Activated T-cell treated with anti-CD3 and anti-CD28 coated beads, Interleukin-2, amount 50 U/mL, for 72 hours (primary cell): ENCODE measurements around the gene FBXO41. TPM values are rescaled to one million over a fixed set of nuclear protein-coding genes. Genes with fewer than 3 reads are reported as not detected.

Experiments
- ATAC-seq, 2 donors: fragments of 150-1000 bp; cut with Tn5 transposase; replicated peaks in 1 of 2; 2 replicates each; pipeline ENCODE4 v1.10.0; 2021; ENCODE audit warnings: moderate library complexity in 2 of 2, mild to moderate bottlenecking in 1 of 2
- DNase-seq, 2 donors: peaks; one replicate each; pipeline ENCODE4 v3.0.0; 2021 to 2022; ENCODE audit warnings: mixed read lengths in 1 of 2
- H3K27ac Mint-ChIP-seq: one replicate; pipeline ENCODE4 v1.8.0; 2022; ENCODE audit warnings: mild to moderate bottlenecking, moderate library complexity, mixed read lengths
- H3K27me3 Mint-ChIP-seq: one replicate; pipeline ENCODE4 v1.8.0; 2022; ENCODE audit warnings: low read depth, mixed read lengths
- H3K36me3 Mint-ChIP-seq, 2 donors: one replicate each; pipeline ENCODE4 v1.8.0; 2022; ENCODE audit warnings: mixed read lengths in 2 of 2, mild to moderate bottlenecking in 1 of 2; ENCODE audit not compliant: insufficient read depth in 2 of 2
- H3K4me1 Mint-ChIP-seq: one replicate; pipeline ENCODE4 v1.8.0; 2022; ENCODE audit warnings: low read depth, mixed read lengths
- H3K4me3 Mint-ChIP-seq, 2 donors: one replicate each; pipeline ENCODE4 v1.8.0; 2022; ENCODE audit warnings: mild to moderate bottlenecking in 2 of 2, mixed read lengths in 2 of 2, moderate library complexity in 2 of 2
- H3K9me3 Mint-ChIP-seq, 2 donors: one replicate each; pipeline ENCODE4 v1.8.0; 2022; ENCODE audit warnings: mixed read lengths in 2 of 2
- total RNA-seq, 2 donors: library from RNA; stranded (reverse); gene quantifications; one replicate each; pipeline ENCODE4 v1.2.3, GENCODE V29; 2022

The FBXO41 gene
- total RNA-seq, 2 donors from 2014 or later: 19.8 to 22.9 TPM

- Mint-ChIP-seq H3K27ac (no peak overlapping the region), H3K9me3 (no peaks in the 10 kb centered on the region), H3K4me1 (no peaks in the 10 kb centered on the region), H3K27me3 (no peaks in the 10 kb centered on the region), H3K4me3 (no peak overlapping the region), H3K36me3 (peaks cover 0 to 4% of the 10 kb centered on the region in 2 donors)
- ATAC-seq (no peak), DNase-seq (no peak)
Observed at GRCh38 chr2:73255007-73255644, 29.2 kb downstream of the FBXO41 start.

GRCh38 chr2:73254343-73255006 is 29.8 kb downstream of the FBXO41 start:
- H3K4me3 Mint-ChIP-seq: no peak overlapping the region
- no peaks in the 10 kb centered on the region for H3K27me3 Mint-ChIP-seq

DNA sequence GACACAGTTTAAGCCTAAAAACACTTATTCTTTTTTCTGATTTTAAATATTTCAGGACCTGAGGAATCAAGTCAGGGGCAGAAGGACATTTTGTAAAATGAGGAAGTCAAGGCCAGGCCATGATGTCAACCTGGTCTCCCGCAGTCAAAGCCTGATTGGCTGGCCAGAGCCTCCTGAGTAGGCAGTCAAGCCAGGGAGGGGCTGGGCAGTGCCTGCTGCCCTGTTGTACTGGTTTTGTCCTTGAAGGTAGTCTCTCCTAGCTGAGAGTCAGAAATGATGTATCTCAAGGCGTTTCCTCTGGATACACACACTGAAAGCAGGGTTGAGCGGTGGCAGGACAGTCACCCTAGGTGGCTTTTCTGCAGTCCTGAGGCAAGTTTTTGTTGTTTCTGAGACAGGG is 30.4 kb downstream of the FBXO41 start:
- ATAC-seq: no peak
- no peak for DNase-seq
- H3K27me3 Mint-ChIP-seq: no peaks in the 10 kb centered on the region
- peaks cover 4 to 12% of the 10 kb centered on the region in 2 donors for H3K36me3 Mint-ChIP-seq
- H3K4me3 Mint-ChIP-seq: no peak overlapping the region
- H3K4me1 Mint-ChIP-seq: no peaks in the 10 kb centered on the region
- no peaks in the 10 kb centered on the region for H3K9me3 Mint-ChIP-seq
- H3K27ac Mint-ChIP-seq: no peak overlapping the region

More at GRCh38 chr2:73254343-73255006, 29.8 kb downstream of the FBXO41 start:
- ATAC-seq (no peak), DNase-seq (no peak)
- peaks cover 3 to 11% of the 10 kb centered on the region in 2 donors for H3K36me3 Mint-ChIP-seq
- no peaks in the 10 kb centered on the region for H3K9me3 Mint-ChIP-seq
- H3K4me1 Mint-ChIP-seq: no peaks in the 10 kb centered on the region
- H3K27ac Mint-ChIP-seq: no peak overlapping the region

- no peak overlapping the region for H3K27ac Mint-ChIP-seq
Observed at GRCh38 chr2:73253400-73253799, 30.9 kb downstream of the FBXO41 start.

DNA sequence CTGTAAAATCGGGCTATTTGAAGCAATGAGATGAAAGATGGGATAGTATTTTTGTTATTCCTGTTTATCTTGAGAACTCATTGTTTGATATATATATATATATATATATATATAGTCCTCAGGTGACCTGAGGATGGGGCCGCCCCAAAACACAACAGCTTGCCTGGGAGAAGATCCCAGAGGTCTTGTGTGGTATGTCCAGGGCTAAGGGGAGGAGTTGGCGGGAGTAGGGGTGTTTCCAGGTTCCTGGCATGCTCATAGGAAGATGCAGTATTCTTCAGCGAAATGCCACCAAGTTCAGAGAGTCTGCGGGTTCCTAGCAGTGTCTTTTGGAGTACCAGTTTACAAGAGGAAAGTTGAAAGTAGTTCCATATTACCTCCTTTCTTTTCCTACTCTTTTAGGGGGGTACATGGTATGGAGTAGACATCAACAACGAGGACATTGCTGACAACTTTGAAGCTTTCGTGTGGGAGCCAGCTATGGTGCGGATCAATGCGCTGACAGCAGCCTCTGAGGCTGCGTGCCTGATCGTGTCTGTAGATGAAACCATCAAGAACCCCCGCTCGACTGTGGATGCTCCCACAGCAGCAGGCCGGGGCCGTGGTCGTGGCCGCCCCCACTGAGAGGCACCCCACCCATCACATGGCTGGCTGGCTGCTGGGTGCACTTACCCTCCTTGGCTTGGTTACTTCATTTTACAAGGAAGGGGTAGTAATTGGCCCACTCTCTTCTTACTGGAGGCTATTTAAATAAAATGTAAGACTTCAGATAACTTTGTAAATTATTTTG is 31.8 kb downstream of the FBXO41 start:
- no peak overlapping the region for H3K27ac Mint-ChIP-seq
- ATAC-seq (no peak), DNase-seq (no peak)
- H3K36me3 Mint-ChIP-seq: peaks cover 8 to 18% of the 10 kb centered on the region in 2 donors
- no peaks in the 10 kb centered on the region for H3K9me3 Mint-ChIP-seq
- H3K4me1 Mint-ChIP-seq: no peaks in the 10 kb centered on the region
- H3K4me3 Mint-ChIP-seq: no peak overlapping the region
- no peaks in the 10 kb centered on the region for H3K27me3 Mint-ChIP-seq

More at GRCh38 chr2:73253400-73253799, 30.9 kb downstream of the FBXO41 start:
- no peak for ATAC-seq
- no peak overlapping the region for H3K4me3 Mint-ChIP-seq
- H3K4me1 Mint-ChIP-seq: no peaks in the 10 kb centered on the region
- no peaks in the 10 kb centered on the region for H3K27me3 Mint-ChIP-seq
- no peaks in the 10 kb centered on the region for H3K9me3 Mint-ChIP-seq
- no peak for DNase-seq
- H3K36me3 Mint-ChIP-seq: peaks cover 4 to 14% of the 10 kb centered on the region in 2 donors

GRCh38 chr2:73250872-73251846 is 33.1 kb downstream of the FBXO41 start:
- Mint-ChIP-seq H3K36me3 (peaks cover 14 to 27% of the 10 kb centered on the region in 2 donors), H3K4me3 (no peak overlapping the region), H3K9me3 (no peaks in the 10 kb centered on the region), H3K27ac (no peak overlapping the region), H3K27me3 (no peaks in the 10 kb centered on the region), H3K4me1 (peaks cover 5% of the 10 kb centered on the region)
- DNase-seq (no peak), ATAC-seq (no peak)

- H3K36me3 Mint-ChIP-seq: peaks cover 21 to 32% of the 10 kb centered on the region in 2 donors
- no peaks in the 10 kb centered on the region for H3K9me3 Mint-ChIP-seq
- DNase-seq (no peak), ATAC-seq (no peak)
- H3K4me1 Mint-ChIP-seq: peaks cover 8% of the 10 kb centered on the region
- no peak overlapping the region for H3K4me3 Mint-ChIP-seq
- H3K27me3 Mint-ChIP-seq: no peaks in the 10 kb centered on the region
- peak overlapping the region; percentile 89 for H3K27ac Mint-ChIP-seq
Observed at GRCh38 chr2:73249636-73250035, 34.6 kb downstream of the FBXO41 start.

DNA sequence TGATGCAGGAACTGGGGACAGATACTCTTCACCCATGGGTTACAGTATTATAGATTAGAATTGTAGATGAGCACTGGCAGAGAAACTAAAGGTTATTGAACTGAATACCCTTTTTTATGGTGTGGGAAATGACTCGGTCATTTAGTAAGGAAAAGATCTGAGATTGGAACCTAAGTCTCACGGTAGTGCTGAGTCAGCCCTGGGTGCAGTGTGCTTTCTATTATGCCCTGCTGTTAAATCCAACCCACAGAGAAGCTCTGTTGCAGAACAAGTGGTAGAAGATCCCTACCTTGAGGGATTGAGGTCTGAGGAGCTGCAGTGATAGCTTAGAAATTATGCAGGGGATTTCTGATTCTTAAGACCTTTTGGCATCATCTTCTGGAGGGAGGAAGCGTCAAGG is 37.4 kb downstream of the FBXO41 start:
- Mint-ChIP-seq H3K36me3 (peaks cover 21 to 32% of the 10 kb centered on the region in 2 donors), H3K4me3 (no peak overlapping the region), H3K4me1 (peaks cover 19% of the 10 kb centered on the region), H3K27me3 (no peaks in the 10 kb centered on the region), H3K27ac (peak overlapping the region; percentile 66), H3K9me3 (no peaks in the 10 kb centered on the region)
- ATAC-seq: no peak
- no peak for DNase-seq

DNA sequence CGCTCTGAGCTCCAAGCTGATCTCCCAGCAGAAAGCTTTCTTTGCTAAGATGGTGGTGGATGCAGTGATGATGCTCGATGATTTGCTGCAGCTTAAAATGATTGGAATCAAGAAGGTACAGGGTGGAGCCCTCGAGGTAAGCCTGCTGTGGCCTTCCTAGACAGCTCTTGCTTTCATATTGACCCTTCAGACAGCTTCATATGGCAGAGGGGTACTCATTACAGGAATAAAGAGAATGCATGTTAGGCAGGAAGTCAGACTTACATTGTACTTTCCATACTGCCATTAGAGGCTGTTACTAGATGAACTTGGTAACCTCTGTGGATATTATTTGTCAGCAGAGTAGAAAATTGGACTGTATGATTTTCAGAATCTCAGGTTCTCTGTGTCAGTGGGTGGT is 39.7 kb downstream of the FBXO41 start:
- Mint-ChIP-seq H3K4me1 (peaks cover 21% of the 10 kb centered on the region), H3K36me3 (peaks cover 19 to 35% of the 10 kb centered on the region in 2 donors), H3K4me3 (no peak overlapping the region), H3K27ac (peak overlapping the region; percentile 70), H3K27me3 (no peaks in the 10 kb centered on the region), H3K9me3 (no peaks in the 10 kb centered on the region)
- peak; percentile 55 to 90 for ATAC-seq
- no peak for DNase-seq

- DNase-seq (no peak), ATAC-seq (no peak)
- Mint-ChIP-seq H3K27ac (peak overlapping the region; percentile 70), H3K4me1 (peaks cover 26% of the 10 kb centered on the region), H3K4me3 (no peak overlapping the region), H3K27me3 (no peaks in the 10 kb centered on the region), H3K9me3 (no peaks in the 10 kb centered on the region), H3K36me3 (peaks cover 17 to 33% of the 10 kb centered on the region in 2 donors)
Observed at GRCh38 chr2:73243884-73244570, 40.3 kb downstream of the FBXO41 start.

DNA sequence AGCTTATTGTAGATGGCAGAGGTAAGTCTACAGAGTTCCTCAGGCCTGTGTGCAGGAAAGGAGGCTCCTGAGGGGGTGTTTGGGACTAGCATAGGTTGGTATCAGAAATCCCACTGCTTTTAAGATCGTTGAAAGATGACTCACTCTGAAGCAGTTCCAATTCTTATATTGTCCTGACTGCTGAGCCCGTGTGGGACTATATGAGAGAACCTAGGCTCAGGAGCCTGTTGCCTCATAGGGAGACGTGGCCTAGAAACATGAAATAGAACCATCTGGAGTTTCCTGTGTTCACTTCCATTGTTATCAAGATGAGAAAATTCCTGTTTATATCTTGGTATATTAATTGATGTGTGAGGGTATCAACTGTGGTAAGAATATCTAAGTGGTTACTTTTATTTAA is 44.5 kb downstream of the FBXO41 start:
- Mint-ChIP-seq H3K4me3 (no peak overlapping the region), H3K36me3 (peaks cover 8 to 21% of the 10 kb centered on the region in 2 donors), H3K27ac (peak overlapping the region; percentile 90), H3K27me3 (no peaks in the 10 kb centered on the region), H3K4me1 (peaks cover 56% of the 10 kb centered on the region), H3K9me3 (no peaks in the 10 kb centered on the region)
- no peak for ATAC-seq
- DNase-seq: no peak

- peaks cover 8 to 18% of the 10 kb centered on the region in 2 donors for H3K36me3 Mint-ChIP-seq
- peaks cover 51% of the 10 kb centered on the region for H3K4me1 Mint-ChIP-seq
- no peak overlapping the region for H3K4me3 Mint-ChIP-seq
- no peak for DNase-seq
- no peaks in the 10 kb centered on the region for H3K27me3 Mint-ChIP-seq
- no peaks in the 10 kb centered on the region for H3K9me3 Mint-ChIP-seq
- ATAC-seq: no peak
- peak overlapping the region; percentile 90 for H3K27ac Mint-ChIP-seq
Observed at GRCh38 chr2:73238976-73239375, 45.3 kb downstream of the FBXO41 start.
